HG02678 (cell line): ENCODE results near the gene BCAS1.

ENCODE experiments used
- ATAC-seq: cut with Tn5 transposase; IDR thresholded peaks from one replicate; pipeline ENCODE4 v1.9.1; 2021; ENCODE audit warnings: mild to moderate bottlenecking, moderate library complexity; ENCODE audit not compliant: unreplicated experiment

Gene BCAS1

GRCh38 chr20:53914091-53914780 lies 156.2 kb downstream of the BCAS1 start:
- ATAC-seq = no peak

- no peak for ATAC-seq
These were observed 159.1 kb downstream of the BCAS1 start for GRCh38 chr20:53911301-53911700.

- no peak for ATAC-seq
These were observed 159.9 kb downstream of the BCAS1 start for GRCh38 chr20:53910351-53911002.

GRCh38 chr20:53907968-53908751 lies 162.2 kb downstream of the BCAS1 start:
- ATAC-seq = no peak

GRCh38 chr20:53905820-53906191 lies 164.6 kb downstream of the BCAS1 start:
- no peak for ATAC-seq

GRCh38 chr20:53905019-53905819 lies 165.2 kb downstream of the BCAS1 start:
- ATAC-seq = peak; percentile 51

GRCh38 chr20:53904261-53904660 lies 166.1 kb downstream of the BCAS1 start:
- ATAC-seq = no peak

GRCh38 chr20:53903652-53903987 lies 166.8 kb downstream of the BCAS1 start:
- ATAC-seq = no peak

- no peak for ATAC-seq
These were observed 167.3 kb downstream of the BCAS1 start for GRCh38 chr20:53902968-53903651.

GRCh38 chr20:53901497-53902096 lies 168.8 kb downstream of the BCAS1 start:
- ATAC-seq = no peak

GRCh38 chr20:53901064-53901463 lies 169.3 kb downstream of the BCAS1 start:
- no peak for ATAC-seq

- ATAC-seq = no peak
These were observed 169.9 kb downstream of the BCAS1 start for GRCh38 chr20:53900380-53900999.

GRCh38 chr20:53899351-53900167 lies 170.8 kb downstream of the BCAS1 start:
- ATAC-seq = peak; percentile 89

- ATAC-seq = no peak
These were observed 171.8 kb downstream of the BCAS1 start for GRCh38 chr20:53898556-53898931.

GRCh38 chr20:53897884-53898555 lies 172.4 kb downstream of the BCAS1 start:
- no peak for ATAC-seq

GRCh38 chr20:53896647-53897046 lies 173.7 kb downstream of the BCAS1 start:
- no peak for ATAC-seq

- ATAC-seq = no peak
These were observed 174.4 kb downstream of the BCAS1 start for GRCh38 chr20:53896041-53896440.

GRCh38 chr20:53895385-53895755 lies 175.0 kb downstream of the BCAS1 start:
- ATAC-seq = no peak
